PFSK-1 (cell line): ENCODE measurements around the gene GDF9.

ENCODE experiments used
- POLR2AphosphoS5 ChIP-seq: IDR thresholded peaks from 2 replicates; pipeline ENCODE4 v1.6.1; 2012; ENCODE audit warnings: low read depth, mild to moderate bottlenecking, control low read depth, low read length, moderate library complexity
- REST ChIP-seq, 2 experiments: IDR thresholded peaks; 2 replicates each; pipeline versions ENCODE4 v1.6.1 to v1.8.0; 2011 to 2012; ENCODE audit warnings: low read depth in 2 of 2, low read length in 2 of 2, control low read depth in 1 of 2, inconsistent platforms in 1 of 2, mild to moderate bottlenecking in 1 of 2, moderate library complexity in 1 of 2; ENCODE audit not compliant: insufficient read depth in 1 of 2

GRCh38 chr5:132822650-132823480, 43.4 kb downstream of the GDF9 start:
- no peak for TF ChIP-seq REST (IDR thresholded peaks at IDR 0.05; ENCODE audit: insufficient read depth in 1 of 2, low read depth in 2 of 2, low read length in 2 of 2)
- TF ChIP-seq POLR2AphosphoS5, result no peak
